NK-92 (cell line): Measurements from ENCODE around the gene DTNA.
"Not testable (repeated sequence)": the region's sequence is repeated elsewhere in the genome, so short reads cannot be mapped to it uniquely, and the experiment has no call there.

ENCODE experiments used
- DNase-seq: peaks from one replicate; lab custom pipeline; 2025; ENCODE audit not compliant: unreplicated experiment; lab: John Stamatoyannopoulos, UW

Gene DTNA

DNA sequence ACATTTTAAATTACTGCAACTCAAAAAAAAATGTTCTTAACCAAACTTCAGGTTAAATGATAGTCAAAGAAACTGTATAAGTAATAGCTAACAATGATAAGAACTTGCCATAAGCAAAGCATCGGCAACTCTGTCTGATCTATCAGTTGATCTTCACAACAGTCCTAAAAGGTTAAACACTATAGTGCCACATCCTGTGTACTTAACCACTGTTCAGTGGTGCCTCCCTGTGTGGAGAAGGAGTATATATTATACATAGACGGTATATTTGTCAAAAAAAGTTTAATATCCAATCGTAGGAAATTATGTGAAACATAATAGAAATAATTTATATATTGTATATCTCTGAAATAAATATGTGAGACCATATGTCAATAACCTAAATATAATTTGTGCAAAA is 13.0 kb downstream of the DTNA start:
- no peak for DNase-seq

DNA sequence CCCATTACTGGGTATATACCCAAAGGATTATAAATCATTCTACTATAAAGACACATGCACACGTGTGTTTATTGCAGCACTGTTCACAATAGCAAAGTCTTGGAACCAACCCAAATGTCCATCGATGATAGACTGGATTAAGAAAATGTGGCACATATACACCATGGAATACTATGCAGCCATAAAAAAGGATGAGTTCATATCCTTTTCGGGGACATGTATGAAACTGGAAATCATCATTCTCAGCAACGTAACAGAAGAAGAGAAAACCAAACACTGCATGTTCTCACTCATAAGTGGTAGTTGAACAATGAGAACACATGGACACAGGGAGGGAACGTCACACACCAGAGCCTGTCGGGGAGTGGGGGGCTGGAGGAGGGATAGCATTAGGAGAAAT is 15.6 kb downstream of the DTNA start:
- not testable (repeated sequence) for DNase-seq

DNA sequence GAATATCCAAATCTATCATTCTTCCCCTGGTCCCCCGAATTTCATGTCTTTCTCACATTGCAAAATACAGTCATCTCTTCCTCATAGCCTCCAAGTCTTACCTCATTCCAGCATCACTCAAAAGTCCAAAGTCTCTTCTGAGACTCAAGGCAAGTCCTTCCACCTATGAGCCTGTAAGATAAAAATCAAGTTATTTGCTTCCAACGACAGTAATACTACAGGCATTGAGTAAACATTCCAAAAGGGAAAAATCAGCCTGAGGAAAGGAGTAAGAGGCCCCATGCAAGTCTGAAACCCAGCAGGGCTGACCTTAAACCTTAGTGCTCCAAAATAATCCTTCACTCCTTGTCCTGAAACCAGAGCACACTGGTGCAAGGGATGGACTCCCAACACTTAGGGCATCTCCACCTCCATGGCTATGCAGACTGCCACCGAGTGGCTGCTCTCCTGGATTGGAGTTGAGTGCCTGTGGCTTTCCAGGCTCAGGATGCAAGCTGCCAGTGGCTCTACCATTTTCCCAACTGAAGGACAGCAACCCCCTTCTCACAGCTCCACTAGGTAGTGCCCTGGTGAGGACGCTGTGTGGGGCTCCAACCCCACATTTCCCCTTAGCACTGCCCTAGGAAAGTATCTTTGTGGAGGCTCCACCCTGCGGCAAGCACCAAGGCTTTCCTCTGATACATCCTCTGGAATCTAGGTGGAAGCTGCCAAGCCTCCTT is 16.3 kb downstream of the DTNA start:
- no peak for DNase-seq

DNA sequence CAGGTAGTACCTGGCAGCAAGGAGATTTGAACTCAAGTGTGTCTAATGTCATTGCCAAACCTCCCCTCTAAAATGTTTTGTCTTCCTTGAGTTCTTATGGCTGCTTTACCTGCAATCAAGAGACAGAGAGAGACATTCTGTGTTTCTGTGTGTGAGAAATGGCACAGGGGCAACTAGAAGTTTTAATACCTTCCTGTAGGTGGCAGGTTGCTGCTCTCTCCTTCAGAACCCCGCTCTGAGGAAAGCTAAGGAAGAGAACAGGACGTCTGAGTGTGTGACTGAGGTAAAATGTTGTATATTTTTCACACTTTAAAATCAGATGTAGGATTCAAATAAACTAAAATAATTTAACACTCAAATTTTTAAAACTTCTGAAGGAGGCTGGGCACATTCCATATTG is 19.2 kb downstream of the DTNA start:
- no peak for DNase-seq

DNA sequence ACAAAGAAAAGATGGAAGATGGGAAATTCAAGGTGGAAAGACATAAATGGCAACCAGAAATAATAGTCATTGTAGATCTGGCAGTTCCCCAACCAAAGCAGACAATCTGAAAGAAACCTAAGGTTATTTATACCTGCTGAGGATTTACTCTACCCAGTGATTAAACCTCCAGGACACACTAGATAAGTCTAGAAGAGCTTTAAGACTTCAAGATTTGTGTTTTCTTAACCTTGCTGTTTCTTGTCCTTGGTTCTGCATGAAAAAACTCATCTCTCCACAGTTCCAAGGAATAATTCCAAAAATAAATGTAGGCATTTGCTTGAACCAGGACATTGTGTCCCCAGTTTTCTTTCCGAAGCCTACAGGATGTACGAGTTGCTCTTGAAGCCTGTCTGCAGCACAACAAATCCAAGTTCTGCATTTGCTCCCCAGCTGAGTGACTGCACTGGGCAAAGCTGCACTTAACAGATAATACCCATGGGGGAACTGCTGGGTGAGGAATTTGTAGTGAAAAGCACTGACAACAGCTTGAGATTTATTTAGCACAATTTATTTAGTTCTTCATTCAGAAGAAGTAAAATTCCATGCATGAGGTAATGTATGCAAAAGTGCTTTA is 19.8 kb downstream of the DTNA start:
- DNase-seq = no peak

DNA sequence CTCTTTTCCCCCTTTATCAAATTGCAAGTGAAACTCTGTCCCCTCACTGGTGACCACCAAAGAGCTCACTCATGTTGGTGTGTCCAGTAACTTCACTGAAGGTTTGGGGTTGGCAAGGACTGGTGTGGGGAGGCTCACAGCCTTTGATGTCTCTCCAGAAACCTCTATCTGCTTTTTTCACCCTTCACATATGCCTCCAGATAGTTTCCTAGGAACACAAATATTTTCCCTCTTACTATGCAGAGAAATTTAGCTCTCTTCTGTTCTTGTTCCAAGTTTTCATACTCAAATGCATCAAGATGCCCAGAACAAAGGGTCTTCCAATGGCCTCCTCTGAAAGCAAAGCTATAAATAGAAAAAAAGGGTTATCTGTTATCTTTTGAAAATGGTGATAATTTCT is 20.7 kb downstream of the DTNA start:
- no peak for DNase-seq

DNA sequence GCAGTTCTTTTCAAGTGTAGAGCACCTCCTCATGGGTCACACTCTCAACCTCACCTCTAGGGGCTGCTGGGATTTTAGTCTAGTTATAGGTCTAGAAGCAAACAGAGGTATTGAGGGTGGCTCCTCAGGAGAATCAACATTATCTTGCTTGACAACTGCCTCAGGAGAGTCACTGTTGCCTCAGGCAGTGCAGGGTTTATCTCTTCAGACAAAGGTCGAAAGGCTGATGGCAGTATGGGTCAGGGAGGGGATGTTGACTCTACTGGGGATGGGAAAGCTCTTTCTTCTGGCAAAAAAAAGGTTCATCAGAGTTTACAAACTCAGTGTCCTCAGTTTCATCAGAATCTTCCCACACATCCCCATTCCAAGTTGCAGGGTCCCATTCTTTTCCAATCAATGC is 24.0 kb downstream of the DTNA start:
- DNase-seq = no peak

DNA sequence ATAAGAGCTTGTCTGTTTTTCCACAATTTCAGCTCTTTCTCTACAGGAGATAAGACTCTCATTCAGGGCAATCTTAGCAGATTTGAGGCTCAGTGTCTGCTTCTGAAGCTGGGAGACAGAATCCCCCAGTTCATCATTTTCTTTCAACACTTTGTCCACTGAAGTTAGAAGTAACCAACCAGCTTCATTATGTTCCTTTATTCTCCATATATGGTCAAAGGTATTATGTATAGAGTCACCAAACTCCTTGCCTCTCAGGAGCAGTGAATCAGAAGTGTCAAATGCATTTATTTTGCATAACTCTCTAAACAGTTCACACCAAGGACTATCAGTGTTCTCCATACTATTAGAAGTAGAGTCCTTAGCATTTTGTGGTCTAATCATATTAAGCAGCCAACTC is 24.4 kb downstream of the DTNA start:
- DNase-seq = not testable (repeated sequence)

DNA sequence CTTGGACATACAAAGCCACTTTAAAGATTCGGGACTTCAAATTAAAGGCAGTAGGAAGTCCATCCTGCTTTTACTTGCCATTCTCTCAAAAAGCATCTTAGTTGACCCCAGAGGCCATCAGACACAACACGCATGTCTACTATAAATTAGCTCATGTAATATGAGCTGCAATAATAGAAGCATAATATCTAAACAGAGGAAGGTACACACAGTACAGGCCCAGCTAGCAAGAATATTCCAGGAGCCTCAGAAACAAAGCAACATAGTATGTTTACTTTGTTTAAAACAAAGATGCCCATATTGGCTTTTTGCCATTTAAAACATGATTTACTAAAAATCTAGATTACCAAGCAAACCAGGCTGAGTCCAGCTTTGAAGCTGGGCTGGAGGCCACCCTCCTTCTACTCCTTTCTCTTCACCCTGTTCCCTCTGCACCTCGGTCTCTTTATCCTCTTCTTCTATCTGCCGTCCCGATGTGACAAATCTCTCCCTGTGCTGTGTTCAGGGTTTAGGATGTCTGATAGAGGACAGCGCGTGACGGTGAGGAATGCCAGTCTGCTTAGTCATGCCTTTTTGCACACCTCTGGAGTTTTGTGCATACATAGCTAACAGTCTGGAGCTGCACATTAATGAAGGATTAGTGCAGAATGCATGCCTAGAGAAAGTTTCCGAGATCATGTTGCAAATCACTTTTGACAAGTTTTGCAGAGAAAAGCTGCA is 28.2 kb downstream of the DTNA start:
- no peak for DNase-seq

DNA sequence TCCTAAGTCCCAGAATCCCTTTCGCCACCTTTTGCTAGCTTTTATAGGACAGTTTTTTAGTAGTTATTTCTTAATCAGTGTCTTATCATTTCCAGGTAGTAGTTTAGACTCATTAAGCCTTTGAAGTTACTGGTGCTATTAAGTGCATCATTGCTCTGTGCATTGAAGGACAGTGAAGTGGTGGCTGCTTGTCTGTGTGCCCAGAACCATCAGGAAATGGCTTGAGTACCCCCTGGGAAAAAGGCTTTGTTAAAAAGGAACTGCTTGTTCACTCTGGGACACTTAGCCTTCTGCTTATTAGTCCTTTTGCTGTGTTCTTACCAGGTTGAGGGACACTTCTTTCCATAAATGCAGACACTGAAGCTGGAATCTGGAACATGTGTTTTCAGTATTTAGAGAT is 30.0 kb downstream of the DTNA start:
- DNase-seq = no peak

DNA sequence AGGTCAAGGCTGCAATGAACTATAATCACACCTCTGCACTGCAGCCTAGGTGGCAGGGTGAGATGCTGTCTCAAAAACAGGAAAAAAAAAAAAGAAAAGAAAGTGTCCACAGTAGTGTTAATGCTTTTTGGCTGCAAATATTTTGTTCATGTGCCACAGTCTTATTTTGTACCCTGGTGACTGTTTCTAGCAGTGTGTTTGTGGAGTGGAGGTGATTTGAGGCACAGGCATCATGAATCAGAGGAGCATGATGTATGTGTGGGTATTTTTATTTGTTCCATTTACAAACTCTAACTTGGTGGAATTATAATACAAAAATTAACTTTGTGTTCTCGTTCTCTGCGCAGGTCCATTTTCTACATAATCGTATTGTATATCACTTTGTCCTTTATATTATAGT is 30.6 kb downstream of the DTNA start:
- DNase-seq = no peak

DNA sequence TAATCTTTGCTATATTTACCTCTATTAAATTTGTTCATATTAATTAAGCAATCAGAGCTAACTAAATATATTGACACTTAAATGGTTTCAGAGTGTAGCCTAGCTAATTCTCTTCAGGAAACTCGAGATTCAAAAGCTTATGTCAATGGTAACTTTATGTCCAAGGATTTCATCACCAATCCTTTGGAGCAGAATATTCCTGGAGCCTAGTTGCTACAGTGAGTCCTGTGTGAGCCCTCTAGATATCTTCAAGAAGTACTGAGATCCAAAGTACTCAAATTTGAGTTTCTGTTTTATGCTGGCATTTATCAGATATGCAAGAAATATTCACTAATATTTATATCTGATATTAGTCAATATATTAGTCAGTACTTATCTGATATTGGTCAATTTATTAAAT is 31.3 kb downstream of the DTNA start:
- DNase-seq = no peak

DNA sequence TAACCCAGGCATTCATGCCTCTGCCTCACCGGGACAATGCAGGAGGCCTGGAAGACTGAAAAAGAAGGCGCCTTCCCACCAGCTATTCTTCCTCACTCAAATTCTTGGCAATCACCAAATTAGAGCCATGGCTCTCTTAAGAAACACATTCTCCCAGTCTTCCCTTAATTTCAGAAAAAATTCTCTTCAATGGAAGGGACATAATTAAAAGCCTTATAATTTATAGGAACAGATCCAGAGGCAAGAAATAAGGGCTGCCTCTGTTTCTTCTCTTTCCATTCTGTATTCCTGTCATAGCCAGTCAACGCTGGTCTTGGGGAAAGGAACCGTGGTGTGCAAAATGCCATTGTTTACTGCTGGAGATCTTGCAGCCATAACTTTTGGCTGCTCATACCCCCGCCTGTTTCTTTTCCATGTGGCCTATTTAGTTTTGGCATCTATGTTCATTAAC is 32.8 kb downstream of the DTNA start:
- DNase-seq = no peak

DNA sequence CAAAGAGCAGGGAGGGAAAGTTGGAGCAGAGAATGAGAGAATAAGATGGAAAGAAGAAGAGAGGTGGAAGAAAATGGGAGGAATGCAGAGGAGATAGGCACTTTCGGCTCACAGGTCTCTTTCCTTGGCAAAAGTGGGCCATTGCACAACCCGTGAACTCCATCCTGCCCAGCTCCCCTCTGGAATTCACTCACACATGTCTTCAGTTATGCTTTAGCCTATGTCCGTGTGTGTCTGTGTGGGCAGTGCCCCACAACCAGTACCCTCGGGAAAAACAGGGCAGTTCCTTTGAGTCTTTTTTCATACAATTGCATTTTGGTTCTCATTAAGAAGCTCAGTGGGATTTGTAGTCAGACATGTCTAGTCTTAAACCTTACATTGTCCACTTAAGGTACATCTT is 34.5 kb downstream of the DTNA start:
- DNase-seq = no peak

DNA sequence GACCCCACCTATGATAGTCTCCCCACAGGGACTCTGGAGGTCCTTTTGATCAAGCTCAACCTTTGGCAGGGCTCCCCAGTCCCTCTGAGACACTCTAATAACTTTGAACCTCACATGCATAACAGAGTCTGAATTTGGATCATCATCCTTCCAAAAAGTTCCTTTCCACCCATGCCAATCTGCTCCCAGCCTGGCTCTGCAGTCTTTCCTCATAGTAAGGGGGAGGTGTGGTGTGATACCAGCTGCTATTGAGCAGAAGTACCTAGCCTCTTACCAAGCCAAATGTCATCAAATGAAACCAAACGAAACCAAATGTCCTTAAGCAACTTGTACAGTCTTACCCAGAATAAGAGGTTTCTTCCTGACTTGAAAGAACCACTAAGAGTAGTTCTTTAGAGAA is 36.5 kb downstream of the DTNA start:
- no peak for DNase-seq

DNA sequence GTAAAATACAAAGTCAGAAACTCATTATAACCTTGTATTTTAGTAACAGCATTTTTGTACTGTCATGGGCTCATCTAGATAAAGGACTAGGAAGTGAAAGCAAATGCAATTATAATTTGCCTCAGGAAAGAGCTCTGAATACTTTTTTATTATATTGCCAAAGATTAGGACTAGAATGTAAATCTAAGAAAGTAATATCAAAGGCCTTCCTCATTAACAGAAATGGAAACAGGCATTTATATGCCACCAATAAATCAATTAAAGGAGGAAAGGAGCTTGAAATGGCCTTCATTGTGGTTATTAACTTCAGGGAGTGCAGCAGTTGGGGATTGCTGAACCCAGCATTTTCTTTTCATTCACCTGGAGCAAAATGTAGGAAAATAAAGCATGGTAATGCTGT is 39.6 kb downstream of the DTNA start:
- DNase-seq = no peak

DNA sequence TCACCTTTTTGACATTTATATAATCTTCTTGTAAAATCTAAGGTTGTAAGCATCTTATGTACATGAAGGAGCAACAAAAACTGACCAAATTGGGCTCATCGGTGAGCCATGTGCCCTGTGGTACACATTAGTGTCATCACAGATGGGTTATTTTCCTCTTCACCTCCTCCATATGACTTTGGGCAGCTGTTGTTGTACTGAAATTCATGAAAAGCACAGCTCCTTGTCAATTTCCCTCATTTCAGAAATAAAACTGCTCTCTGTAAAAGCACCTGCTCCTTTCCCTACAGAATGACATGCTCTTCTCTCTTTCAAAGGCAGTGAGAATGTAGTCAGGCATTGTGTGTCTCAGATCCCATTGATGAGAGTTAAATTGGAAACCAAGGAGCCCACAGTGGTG is 42.0 kb downstream of the DTNA start:
- no peak for DNase-seq

DNA sequence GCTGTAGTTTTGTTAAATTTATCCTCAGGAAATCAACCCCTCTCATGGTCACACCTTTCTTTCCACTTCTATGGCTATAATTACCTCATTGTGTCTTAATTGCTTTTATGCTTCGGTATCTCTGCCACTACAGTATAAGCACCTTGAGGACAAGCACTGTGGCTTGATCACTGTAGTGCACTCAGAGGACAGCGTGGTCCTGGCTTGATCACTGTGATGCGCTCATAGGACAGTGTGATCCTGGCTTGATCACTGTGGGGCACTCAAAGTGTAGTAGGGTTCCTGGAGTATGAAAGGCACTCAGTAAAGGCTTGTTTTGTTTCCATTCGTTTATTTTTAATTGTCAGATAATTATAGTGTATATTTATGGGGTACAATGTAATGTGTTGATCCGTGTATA is 44.2 kb downstream of the DTNA start:
- no peak for DNase-seq

DNA sequence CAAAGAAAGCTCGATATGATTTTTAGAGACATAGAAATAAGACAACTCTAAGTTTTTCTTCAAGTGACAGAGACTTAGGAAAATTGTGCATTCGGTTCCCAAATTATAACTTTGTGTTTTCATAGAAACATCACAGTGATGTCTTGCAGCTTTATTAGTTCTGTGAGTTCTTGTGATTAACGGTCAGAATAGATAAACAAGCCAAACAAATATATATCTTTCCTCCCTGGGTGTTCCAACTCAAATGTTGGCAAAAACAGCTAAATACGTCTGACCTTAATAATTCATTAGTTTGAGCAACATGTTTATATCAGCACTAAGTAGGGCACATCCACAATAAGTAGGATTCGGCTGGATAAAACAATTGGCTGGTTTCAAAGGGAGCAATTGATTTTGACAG is 47.6 kb downstream of the DTNA start:
- DNase-seq = no peak

DNA sequence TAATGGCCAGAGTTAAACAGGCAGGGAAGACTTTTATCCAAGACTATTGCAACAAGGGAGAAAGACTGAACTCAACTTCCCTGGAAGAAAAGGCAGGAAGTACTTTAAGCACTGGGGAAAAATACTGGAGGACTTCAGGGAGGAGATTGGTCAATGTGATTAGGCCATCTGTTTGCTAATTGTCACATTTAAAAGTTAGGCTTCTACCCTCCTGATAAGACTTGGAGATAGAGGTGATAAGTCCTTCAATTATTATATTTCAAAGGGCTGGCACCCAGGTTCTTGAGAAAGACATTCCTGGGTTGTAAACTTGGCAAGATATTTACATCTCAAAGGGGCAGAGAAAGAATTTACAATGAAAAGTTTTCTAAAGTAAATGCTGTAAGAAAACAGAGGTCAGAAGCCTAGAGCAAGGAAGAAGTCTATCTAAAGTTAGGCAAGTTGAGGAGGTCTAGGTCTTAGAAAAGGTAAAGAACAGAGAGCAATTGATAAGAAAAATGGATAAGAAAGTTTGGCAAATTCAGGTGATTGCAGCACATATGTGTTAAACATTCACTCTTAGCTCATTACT is 48.4 kb downstream of the DTNA start:
- DNase-seq = no peak

DNA sequence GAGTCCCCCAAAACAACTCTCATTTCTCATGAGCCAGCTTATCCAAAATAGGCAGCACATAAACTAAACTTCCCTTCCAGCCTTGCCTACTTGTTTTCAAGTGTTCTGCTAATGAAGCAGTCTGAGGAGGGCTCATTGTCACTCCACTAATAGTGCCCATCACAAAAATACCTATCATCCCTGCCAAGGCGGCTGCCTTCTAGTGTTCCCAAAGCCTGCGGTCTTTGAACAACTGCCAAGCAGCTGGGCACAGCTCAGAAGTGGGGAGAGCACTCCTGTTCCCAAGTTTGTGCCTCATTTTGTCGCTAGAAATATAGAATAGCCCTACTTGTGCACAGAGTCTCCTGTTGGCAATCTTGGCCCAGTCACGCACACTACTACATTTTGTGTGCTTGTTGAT is 50.3 kb downstream of the DTNA start:
- DNase-seq = no peak

DNA sequence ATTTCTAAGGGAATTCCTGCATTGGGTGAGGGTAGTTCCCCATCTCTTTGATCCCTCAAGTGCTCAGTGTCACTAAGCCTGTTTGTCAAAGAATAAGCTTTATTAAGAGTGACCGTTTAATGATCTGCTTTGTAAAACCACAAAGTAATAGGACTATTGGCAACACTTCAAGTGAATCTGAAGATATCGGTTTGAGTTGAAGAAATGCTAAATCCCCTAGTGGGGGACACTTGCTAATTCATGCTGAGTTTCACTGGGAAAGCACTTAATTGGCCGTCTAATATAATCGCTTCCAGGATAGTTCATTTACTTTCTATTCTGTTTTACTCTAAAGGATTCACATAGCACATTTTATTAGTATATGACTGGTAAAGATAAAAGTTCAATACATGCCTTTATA is 54.4 kb downstream of the DTNA start:
- no peak for DNase-seq
